Chondrocyte (in vitro differentiated cells): ENCODE data around the gene GDF15. TPM values are rescaled to one million over a fixed set of nuclear protein-coding genes. Genes with fewer than 3 reads are reported as not detected.

Experiments
- DNase-seq: peaks from one replicate; pipeline ENCODE4 v3.0.0; 2021; ENCODE audit warnings: mixed read lengths, low spot score
- H3K27ac Mint-ChIP-seq: one replicate; pipeline ENCODE4 v1.8.0; 2021; ENCODE audit warnings: mild to moderate bottlenecking, moderate library complexity, mixed read lengths; ENCODE audit not compliant: unreplicated experiment
- H3K27me3 Mint-ChIP-seq: 2 replicates; pipeline ENCODE4 v1.8.0; 2021; ENCODE audit warnings: low read depth, mixed read lengths
- H3K36me3 Mint-ChIP-seq: 2 replicates; pipeline ENCODE4 v1.8.0; 2021; ENCODE audit warnings: low read depth, mixed read lengths
- H3K4me1 Mint-ChIP-seq: 2 replicates; pipeline ENCODE4 v1.8.0; 2021; ENCODE audit warnings: low read depth, mild to moderate bottlenecking, mixed read lengths
- H3K4me3 Mint-ChIP-seq: one replicate; pipeline ENCODE4 v1.8.0; 2021; ENCODE audit warnings: mild to moderate bottlenecking, moderate library complexity, mixed read lengths; ENCODE audit not compliant: unreplicated experiment
- H3K9me3 Mint-ChIP-seq: 2 replicates; pipeline ENCODE4 v1.8.0; 2021; ENCODE audit warnings: low read depth, mixed read lengths
- total RNA-seq: library from RNA; stranded (reverse); gene quantifications from 3 replicates; pipeline ENCODE4 v1.2.1, GENCODE V29; 2021
- TF ChIP-seq, protein P1 (sequence below): fragments of 200-600 bp; sonication (generic); IDR thresholded peaks from 2 replicates; pipeline ENCODE4 v1.5.0; 2021; ENCODE audit warnings: antibody characterized with exemption, mild to moderate bottlenecking, moderate library complexity

Gene GDF15
- total RNA-seq, 1 donor from 2014 or later = 149 TPM

DNA sequence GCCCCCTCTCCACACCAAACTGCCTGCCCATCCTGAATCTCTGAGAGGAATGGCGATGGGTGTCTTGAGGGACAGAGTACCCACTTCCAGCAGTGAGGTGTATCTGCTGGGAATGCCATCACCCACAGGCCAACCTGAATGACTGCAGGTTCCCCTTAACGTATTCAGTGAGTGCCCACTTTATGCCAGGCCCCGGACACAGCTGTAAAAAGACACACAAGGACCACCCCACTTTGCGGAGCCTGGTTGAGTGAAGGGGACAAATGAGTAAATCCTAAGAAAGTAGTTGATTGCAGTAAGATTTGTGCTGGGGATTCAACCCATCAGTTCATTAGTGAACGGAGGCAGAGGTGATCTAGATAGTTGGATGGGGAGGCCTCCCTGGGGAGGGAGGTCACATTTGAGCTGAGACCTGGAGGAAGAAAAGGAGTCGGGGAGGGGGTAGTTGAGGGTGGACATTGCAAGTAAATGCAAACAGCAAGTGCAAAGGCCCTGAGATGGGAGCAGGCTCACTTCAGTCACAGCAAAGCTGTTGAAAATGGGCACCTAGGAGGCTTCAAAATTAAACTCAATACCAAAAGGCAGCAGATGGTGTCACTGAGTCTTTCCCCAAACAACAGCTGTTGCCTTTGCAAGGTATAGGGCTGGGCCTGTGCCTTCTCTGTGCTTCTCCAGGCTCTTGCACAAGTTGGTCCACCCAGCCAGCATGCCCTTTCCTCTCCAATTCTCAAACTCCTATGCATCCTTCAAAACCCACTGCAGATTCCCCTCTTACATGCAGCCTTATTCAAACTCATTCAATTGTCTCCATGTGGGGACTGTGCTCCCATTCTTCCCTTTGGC lies 4.3 kb downstream of the GDF15 start:
- Mint-ChIP-seq H3K9me3 (no peaks in the 10 kb centered on the region), H3K27ac (peak overlapping the region; percentile 71), H3K4me1 (peaks cover 39% of the 10 kb centered on the region), H3K4me3 (peak overlapping the region; percentile 63), H3K36me3 (peaks cover 9% of the 10 kb centered on the region), H3K27me3 (no peaks in the 10 kb centered on the region)
- no peak for DNase-seq
- TF ChIP-seq, protein P1, sequence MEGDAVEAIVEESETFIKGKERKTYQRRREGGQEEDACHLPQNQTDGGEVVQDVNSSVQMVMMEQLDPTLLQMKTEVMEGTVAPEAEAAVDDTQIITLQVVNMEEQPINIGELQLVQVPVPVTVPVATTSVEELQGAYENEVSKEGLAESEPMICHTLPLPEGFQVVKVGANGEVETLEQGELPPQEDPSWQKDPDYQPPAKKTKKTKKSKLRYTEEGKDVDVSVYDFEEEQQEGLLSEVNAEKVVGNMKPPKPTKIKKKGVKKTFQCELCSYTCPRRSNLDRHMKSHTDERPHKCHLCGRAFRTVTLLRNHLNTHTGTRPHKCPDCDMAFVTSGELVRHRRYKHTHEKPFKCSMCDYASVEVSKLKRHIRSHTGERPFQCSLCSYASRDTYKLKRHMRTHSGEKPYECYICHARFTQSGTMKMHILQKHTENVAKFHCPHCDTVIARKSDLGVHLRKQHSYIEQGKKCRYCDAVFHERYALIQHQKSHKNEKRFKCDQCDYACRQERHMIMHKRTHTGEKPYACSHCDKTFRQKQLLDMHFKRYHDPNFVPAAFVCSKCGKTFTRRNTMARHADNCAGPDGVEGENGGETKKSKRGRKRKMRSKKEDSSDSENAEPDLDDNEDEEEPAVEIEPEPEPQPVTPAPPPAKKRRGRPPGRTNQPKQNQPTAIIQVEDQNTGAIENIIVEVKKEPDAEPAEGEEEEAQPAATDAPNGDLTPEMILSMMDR = no peak

- Mint-ChIP-seq H3K36me3 (peaks cover 7% of the 10 kb centered on the region), H3K4me3 (no peak overlapping the region), H3K27ac (no peak overlapping the region), H3K27me3 (no peaks in the 10 kb centered on the region), H3K9me3 (no peaks in the 10 kb centered on the region), H3K4me1 (peaks cover 27% of the 10 kb centered on the region)
- TF ChIP-seq, protein P1 = no peak
- DNase-seq = no peak
Observed at GRCh38 chr19:18391509-18392075, 5.6 kb downstream of the GDF15 start.

DNA sequence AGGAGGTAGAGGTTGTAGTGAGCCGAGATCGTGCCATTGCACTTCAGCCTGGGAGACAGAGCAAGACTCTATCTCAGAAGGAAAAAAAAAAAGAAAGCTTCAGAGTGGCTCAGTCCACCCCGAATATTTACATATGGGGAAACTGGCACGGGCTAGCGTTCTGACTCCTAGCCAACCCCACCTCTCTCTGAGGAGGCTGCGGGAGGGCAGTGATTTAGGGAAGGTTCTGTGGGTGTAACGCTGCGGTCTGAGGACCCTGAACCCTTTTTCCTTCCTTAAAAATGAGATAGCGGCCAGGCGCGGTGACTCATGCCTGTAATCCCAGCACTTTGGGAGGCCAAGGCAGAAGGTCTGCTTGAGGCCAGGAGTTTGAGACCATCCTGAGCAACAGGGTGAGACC lies 6.5 kb downstream of the GDF15 start:
- no peak for DNase-seq
- peaks cover 19% of the 10 kb centered on the region for H3K4me1 Mint-ChIP-seq
- no peaks in the 10 kb centered on the region for H3K9me3 Mint-ChIP-seq
- H3K27me3 Mint-ChIP-seq = no peaks in the 10 kb centered on the region
- no peak overlapping the region for H3K4me3 Mint-ChIP-seq
- TF ChIP-seq, protein P1 = no peak
- no peak overlapping the region for H3K27ac Mint-ChIP-seq
- H3K36me3 Mint-ChIP-seq = peaks cover 6% of the 10 kb centered on the region

GRCh38 chr19:18392926-18393325 lies 7.0 kb downstream of the GDF15 start:
- TF ChIP-seq, protein P1 = no peak
- no peaks in the 10 kb centered on the region for H3K9me3 Mint-ChIP-seq
- H3K27ac Mint-ChIP-seq = no peak overlapping the region
- no peak overlapping the region for H3K4me3 Mint-ChIP-seq
- H3K4me1 Mint-ChIP-seq = peaks cover 21% of the 10 kb centered on the region
- no peaks in the 10 kb centered on the region for H3K27me3 Mint-ChIP-seq
- DNase-seq = no peak
- H3K36me3 Mint-ChIP-seq = peaks cover 6% of the 10 kb centered on the region

DNA sequence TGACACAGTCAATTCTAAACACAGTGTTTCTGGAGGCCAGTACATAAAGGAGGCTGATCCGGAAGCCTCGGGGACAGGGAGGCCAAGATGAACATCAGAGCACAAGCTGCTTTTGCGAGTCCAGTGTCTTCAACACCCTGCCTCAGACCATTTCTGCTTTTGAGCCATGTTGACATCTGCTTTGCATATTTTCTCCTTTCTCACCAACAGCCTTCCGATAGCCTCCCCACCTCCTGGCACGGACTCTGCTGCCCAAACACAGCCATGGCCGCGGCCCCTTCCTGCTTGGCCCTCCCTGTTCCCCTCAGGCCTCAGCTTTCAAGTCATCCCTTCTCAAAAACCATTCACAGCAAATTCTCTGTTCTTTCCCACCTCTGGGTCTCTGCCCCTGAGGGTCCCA lies 7.9 kb downstream of the GDF15 start:
- H3K4me1 Mint-ChIP-seq = peaks cover 17% of the 10 kb centered on the region
- no peak for DNase-seq
- no peak overlapping the region for H3K27ac Mint-ChIP-seq
- no peaks in the 10 kb centered on the region for H3K27me3 Mint-ChIP-seq
- TF ChIP-seq, protein P1 = no peak
- H3K9me3 Mint-ChIP-seq = no peaks in the 10 kb centered on the region
- H3K4me3 Mint-ChIP-seq = no peak overlapping the region
- H3K36me3 Mint-ChIP-seq = peaks cover 6% of the 10 kb centered on the region
